A549 treated with Mapracorat at 1 μM for 4 hours (cell line): ENCODE measurements around the gene PDE6H. TPM values are rescaled to one million over a fixed set of nuclear protein-coding genes. Genes with fewer than 3 reads are reported as not detected.

Source experiments
- total RNA-seq: library from RNA; stranded (reverse); fragments of 200-300 nt; extraction: Qiagen RNA extraction; gene quantifications from 5 replicates; pipeline ENCODE4 v1.2.3, GENCODE V29; 2022

PDE6H gene
- not detected in 5 replicates for total RNA-seq

GRCh38 chr12:14972816-14973215 is at the start of gene PDE6H:
Gene PDE6H (plus strand): TSS chr12:14973042. CDS start chr12:14978013, 4,971 bp downstream.

GRCh38 chr12:14938301-14938700 is 34.5 kb upstream of the PDE6H start, which contains the start of gene ERP27:
Gene ERP27 (minus strand): TSS chr12:14938537. CDS start chr12:14938508, 29 bp downstream.

GRCh38 chr12:14961466-14962152 is 11.2 kb upstream of the PDE6H start, which contains the start of gene ARHGDIB:
Gene ARHGDIB (minus strand): TSS chr12:14961601. CDS start chr12:14950712, 10,889 bp downstream.

Other genes starting within 250 kb of the PDE6H start
- 47.9 to 53.3 TPM (median 48.3 TPM) in 5 replicates for gene WBP11, start 169.6 kb upstream of the PDE6H start, total RNA-seq
- gene C12orf60, start 169.4 kb upstream of the PDE6H start, total RNA-seq, result 1.8 to 2.0 TPM (median 1.8 TPM) in 5 replicates
- 0.08 to 0.10 TPM in 2 of 5 replicates, not detected in the others for gene SMCO3, start 158.9 kb upstream of the PDE6H start, total RNA-seq
- not detected in 5 replicates for gene ART4, start 129.5 kb upstream of the PDE6H start, total RNA-seq
- not detected in 5 replicates for gene MGP, start 87.2 kb upstream of the PDE6H start, total RNA-seq
- not detected in 5 replicates for gene ERP27, start 34.5 kb upstream of the PDE6H start, total RNA-seq
- gene ARHGDIB, start 11.4 kb upstream of the PDE6H start, total RNA-seq, result 1.1 to 1.9 TPM (median 1.2 TPM) in 5 replicates
- 0.21 to 0.32 TPM (median 0.27 TPM) in 5 replicates for gene RERG, start 248.4 kb downstream of the PDE6H start, total RNA-seq